Lower lobe of right lung (tissue), 2 donors: Measurements from ENCODE around the gene EFCAB6. TPM values are rescaled to one million over a fixed set of nuclear protein-coding genes. Genes with fewer than 3 reads are reported as not detected.

Source experiments
- ATAC-seq, 2 donors: fragments of 200-7000 bp; cut with Tn5 transposase; one replicate each; pipeline ENCODE4 v1.9.1; 2020 to 2022; ENCODE audit warnings: mild to moderate bottlenecking in 2 of 2, moderate library complexity in 2 of 2
- DNase-seq: peaks from one replicate; pipeline ENCODE4 v3.0.0-alpha.2; 2020
- H3K27ac ChIP-seq: fragments of 200-600 bp; one replicate; pipeline ENCODE4 v1.8.0; 2022
- H3K27me3 ChIP-seq: fragments of 200-600 bp; one replicate; pipeline ENCODE4 v1.8.0; 2022; ENCODE audit warnings: low read depth
- H3K36me3 ChIP-seq: fragments of 200-600 bp; one replicate; pipeline ENCODE4 v1.8.0; 2022; ENCODE audit warnings: mild to moderate bottlenecking
- H3K4me1 ChIP-seq: fragments of 200-600 bp; one replicate; pipeline ENCODE4 v1.8.0; 2022
- H3K4me3 ChIP-seq: fragments of 200-600 bp; one replicate; pipeline ENCODE4 v1.8.0; 2022; ENCODE audit warnings: mild to moderate bottlenecking
- H3K9me3 ChIP-seq: fragments of 200-600 bp; one replicate; pipeline ENCODE4 v1.8.0; 2022
- CTCF ChIP-seq: fragments of 200-600 bp; IDR thresholded peaks from one replicate; pipeline ENCODE4 v1.8.0; 2022; ENCODE audit warnings: antibody characterized with exemption, mild to moderate bottlenecking
- intact Hi-C: fragments of 100-400 bp; cut with DNase I; formaldehyde crosslinking; loops from one replicate; pipeline ENCODE4 v1.11.0; 2022
- total RNA-seq: library from RNA; stranded (reverse); fragmentation: NEBNext Ultra II Directional; extraction: Animal tissue kit (Norgen Biotek cat#: 25700); gene quantifications from one replicate; pipeline ENCODE4 v1.2.1, GENCODE V29; 2021
- donor health status: DM: no; HTN: yes; CAD: no; lungs with severe emphysema.

EFCAB6 gene
- total RNA-seq, 1 donor from 2014 or later = 5.8 TPM

- Histone ChIP-seq H3K9me3 (peaks cover 16% of the 10 kb centered on the region), H3K27ac (no peak overlapping the region), H3K27me3 (no peaks in the 10 kb centered on the region), H3K4me1 (no peaks in the 10 kb centered on the region), H3K4me3 (no peak overlapping the region), H3K36me3 (no peaks in the 10 kb centered on the region)
- DNase-seq = no peak
- TF ChIP-seq CTCF = no peak
- intact Hi-C loops = no loop called here
- no peak for ATAC-seq
These were observed 108.1 kb downstream of the EFCAB6 start for GRCh38 chr22:43704051-43704450.

GRCh38 chr22:43698403-43698802 lies 113.7 kb downstream of the EFCAB6 start:
- H3K27ac ChIP-seq = no peak overlapping the region
- no peaks in the 10 kb centered on the region for H3K27me3 ChIP-seq
- peaks cover 7% of the 10 kb centered on the region for H3K9me3 ChIP-seq
- H3K36me3 ChIP-seq = no peaks in the 10 kb centered on the region
- DNase-seq (no peak), ATAC-seq (no peak)
- H3K4me1 ChIP-seq = no peaks in the 10 kb centered on the region
- H3K4me3 ChIP-seq = no peak overlapping the region
- intact Hi-C loops = no loop called here
- TF ChIP-seq CTCF = no peak

GRCh38 chr22:43697894-43698293 lies 114.2 kb downstream of the EFCAB6 start:
- no peaks in the 10 kb centered on the region for H3K36me3 ChIP-seq
- TF ChIP-seq CTCF = no peak
- H3K27me3 ChIP-seq = no peaks in the 10 kb centered on the region
- H3K27ac ChIP-seq = no peak overlapping the region
- ATAC-seq (no peak), DNase-seq (no peak)
- intact Hi-C loops = no loop called here
- peaks cover 2% of the 10 kb centered on the region for H3K9me3 ChIP-seq
- H3K4me1 ChIP-seq = no peaks in the 10 kb centered on the region
- no peak overlapping the region for H3K4me3 ChIP-seq

- Histone ChIP-seq H3K4me1 (no peaks in the 10 kb centered on the region), H3K36me3 (no peaks in the 10 kb centered on the region), H3K4me3 (no peak overlapping the region), H3K9me3 (no peaks in the 10 kb centered on the region), H3K27ac (no peak overlapping the region), H3K27me3 (no peaks in the 10 kb centered on the region)
- no peak for DNase-seq
- TF ChIP-seq CTCF = no peak
- no peak for ATAC-seq
- intact Hi-C loops = no loop called here
These were observed 118.9 kb downstream of the EFCAB6 start for GRCh38 chr22:43693249-43693648.

GRCh38 chr22:43689356-43689755 lies 122.7 kb downstream of the EFCAB6 start:
- no peaks in the 10 kb centered on the region for H3K27me3 ChIP-seq
- H3K4me3 ChIP-seq = no peak overlapping the region
- no peaks in the 10 kb centered on the region for H3K36me3 ChIP-seq
- no peak for TF ChIP-seq CTCF
- no peak overlapping the region for H3K27ac ChIP-seq
- ATAC-seq = no peak
- intact Hi-C loops = no loop called here
- no peaks in the 10 kb centered on the region for H3K9me3 ChIP-seq
- no peaks in the 10 kb centered on the region for H3K4me1 ChIP-seq
- DNase-seq = no peak

GRCh38 chr22:43682851-43683250 lies 129.3 kb downstream of the EFCAB6 start:
- no peak for DNase-seq
- intact Hi-C loops = no loop called here

More at GRCh38 chr22:43682851-43683250, 129.3 kb downstream of the EFCAB6 start:
- H3K4me1 ChIP-seq = no peaks in the 10 kb centered on the region
- no peaks in the 10 kb centered on the region for H3K9me3 ChIP-seq
- no peak overlapping the region for H3K27ac ChIP-seq
- no peaks in the 10 kb centered on the region for H3K27me3 ChIP-seq
- no peak for ATAC-seq
- TF ChIP-seq CTCF = no peak
- H3K4me3 ChIP-seq = no peak overlapping the region
- no peaks in the 10 kb centered on the region for H3K36me3 ChIP-seq
